ENCODE data around the gene SEPTIN6. TPM values are rescaled to one million over a fixed set of nuclear protein-coding genes. Genes with fewer than 3 reads are reported as not detected.

Gene SEPTIN6
- total and polyA plus RNA-seq, 12 donors, result 42.4 to 332 (median 128) TPM

GRCh38 chrX:119735467-119735866 lies 42.5 kb upstream of the SEPTIN6 start:
- Histone ChIP-seq H3K36me3 (replicated peaks in 1 of 2) (no peaks in the 10 kb centered on the region), H3K27me3 (no peaks in the 10 kb centered on the region), H3K4me1 (replicated peaks in 1 of 2) (no peaks in the 10 kb centered on the region), H3K4me3 (no peak overlapping the region), H3K9me3 (replicated peaks in 1 of 3) (no peaks in the 10 kb centered on the region), H3K27ac (no peak overlapping the region)
- 77 to 91% (median 83%) methylated on average over 5 to 6 of the region's 6 CpGs; no CpG with 5 or more reads in 1 of the 4 donors for WGBS, 4 donors
- intact Hi-C loops (cut with DNase I), result no loop called here
- no peak for TF ChIP-seq POLR2A (IDR thresholded peaks at IDR 0.05)
- no peak for TF ChIP-seq CTCF (IDR thresholded peaks at IDR 0.05)
- no peak for DNase-seq

- no peaks in the 10 kb centered on the region for H3K4me1 ChIP-seq (replicated peaks in 1 of 2)
- no peaks in the 10 kb centered on the region for H3K27me3 ChIP-seq
- DNase-seq, result peak in 6 of 7 donors; percentile 20 to 57 (median 42)
- H3K9me3 ChIP-seq (replicated peaks in 1 of 3), result no peaks in the 10 kb centered on the region
- TF ChIP-seq POLR2A (IDR thresholded peaks at IDR 0.05) (no peak), CTCF (IDR thresholded peaks at IDR 0.05) (no peak)
- H3K4me3 ChIP-seq, result no peak overlapping the region
- 17 to 75% (median 48%) methylated on average over 2 to 7 of the region's 7 CpGs; no CpG with 5 or more reads in 1 of the 4 donors for WGBS, 4 donors
- H3K27ac ChIP-seq, result no peak overlapping the region
- intact Hi-C loops (cut with DNase I), result no loop called here
- H3K36me3 ChIP-seq (replicated peaks in 1 of 2), result no peaks in the 10 kb centered on the region
Observed at GRCh38 chrX:119734897-119735339, 42.0 kb upstream of the SEPTIN6 start.

GRCh38 chrX:119729408-119730201 lies 36.6 kb upstream of the SEPTIN6 start:
- Histone ChIP-seq H3K36me3 (replicated peaks in 1 of 2) (no peaks in the 10 kb centered on the region), H3K4me1 (replicated peaks in 1 of 2) (no peaks in the 10 kb centered on the region), H3K27ac (no peak overlapping the region), H3K9me3 (replicated peaks in 1 of 3) (no peaks in the 10 kb centered on the region), H3K27me3 (no peaks in the 10 kb centered on the region), H3K4me3 (no peak overlapping the region)
- intact Hi-C loops (cut with DNase I), result loop anchor here in 1 of 2 donors (10.0 kb wide), 1 partner anchor 115 kb away; no protein-coding TSS in a partner anchor
- WGBS, 4 donors, result 35 to 55% (median 48%) methylated on average over 9 to 14 of the region's 14 CpGs
- no peak for TF ChIP-seq POLR2A (IDR thresholded peaks at IDR 0.05)
- TF ChIP-seq CTCF (IDR thresholded peaks at IDR 0.05), result peak; percentile 22 to 64 (median 54)
- DNase-seq, result peak; percentile 60 to 84 (median 63)

- Histone ChIP-seq H3K4me3 (no peak overlapping the region), H3K27me3 (no peaks in the 10 kb centered on the region), H3K9me3 (replicated peaks in 1 of 3) (no peaks in the 10 kb centered on the region), H3K4me1 (replicated peaks in 1 of 2) (no peaks in the 10 kb centered on the region), H3K27ac (no peak overlapping the region), H3K36me3 (replicated peaks in 1 of 2) (no peaks in the 10 kb centered on the region)
- no peak for DNase-seq
- intact Hi-C loops (cut with DNase I), result loop anchor here in 1 of 2 donors (10.0 kb wide), 1 partner anchor 114 kb away; no protein-coding TSS in a partner anchor
- TF ChIP-seq POLR2A (IDR thresholded peaks at IDR 0.05), result no peak
- no peak for TF ChIP-seq CTCF (IDR thresholded peaks at IDR 0.05)
- 61 to 90% (median 65%) methylated on average over 2 to 5 of the region's 5 CpGs for WGBS, 4 donors
Observed at GRCh38 chrX:119728487-119728886, 35.5 kb upstream of the SEPTIN6 start.

Data from adrenal gland (tissue), 12 donors.